Measurements from ENCODE around the gene PARD3. TPM values are rescaled to one million over a fixed set of nuclear protein-coding genes. Genes with fewer than 3 reads are reported as not detected.

PARD3 gene
- total RNA-seq, 1 donor from 2014 or later = 35.4 TPM

- H3K9me3 Mint-ChIP-seq (ENCODE audit: unreplicated experiment) = no peaks in the 10 kb centered on the region
- H3K36me3 Mint-ChIP-seq (ENCODE audit: low read depth, unreplicated experiment) = peaks cover 3% of the 10 kb centered on the region
- no peaks in the 10 kb centered on the region for H3K27me3 Mint-ChIP-seq (ENCODE audit: low read depth, unreplicated experiment)
- Histone ChIP-seq H3K4me2 (ENCODE audit: low read length) (no peak overlapping the region), H4K20me1 (ENCODE audit: insufficient read depth, low read length) (peaks cover 16% of the 10 kb centered on the region), H3K9me3 (ENCODE audit: insufficient read depth, low read depth, low read length) (no peaks in the 10 kb centered on the region), H3K4me3 (ENCODE audit: insufficient read depth, low read depth, low read length) (no peak overlapping the region), H2AFZ (ENCODE audit: low read depth, low read length) (no peak overlapping the region), H3K27me3 (ENCODE audit: insufficient read depth, low read length) (no peaks in the 10 kb centered on the region), H3K79me2 (ENCODE audit: insufficient read depth, low read length) (peaks cover 7% of the 10 kb centered on the region), H3K4me1 (ENCODE audit: insufficient read depth, low read length) (no peaks in the 10 kb centered on the region), H3K36me3 (ENCODE audit: insufficient read depth, low read length) (no peaks in the 10 kb centered on the region), H3K9ac (ENCODE audit: low read length) (no peak overlapping the region), H3K27ac (ENCODE audit: low read depth, low read length) (no peak overlapping the region)
- FAIRE-seq (no peak), DNase-seq (ENCODE audit: low read depth) (no peak)
- H3K4me1 Mint-ChIP-seq (ENCODE audit: low read depth, unreplicated experiment) = peaks cover 5% of the 10 kb centered on the region
- no peak overlapping the region for H3K27ac Mint-ChIP-seq (ENCODE audit: unreplicated experiment)
- H3K4me3 Mint-ChIP-seq (ENCODE audit: unreplicated experiment) = no peak overlapping the region
- no peak for TF ChIP-seq EZH2 (IDR thresholded peaks at IDR 0.05; ENCODE audit: insufficient read depth, low read length)
- TF ChIP-seq CTCF (IDR thresholded peaks at IDR 0.05; ENCODE audit: insufficient read depth, low read depth, low read length) = no peak
Measured at GRCh38 chr10:34593374-34593890, 221.7 kb downstream of the PARD3 start.

GRCh38 chr10:34590793-34591192 lies 224.3 kb downstream of the PARD3 start:
- Histone ChIP-seq H3K9ac (ENCODE audit: low read length) (no peak overlapping the region), H3K27me3 (ENCODE audit: insufficient read depth, low read length) (no peaks in the 10 kb centered on the region), H3K4me3 (ENCODE audit: insufficient read depth, low read depth, low read length) (no peak overlapping the region), H2AFZ (ENCODE audit: low read depth, low read length) (no peak overlapping the region), H3K36me3 (ENCODE audit: insufficient read depth, low read length) (no peaks in the 10 kb centered on the region), H4K20me1 (ENCODE audit: insufficient read depth, low read length) (peaks cover 8% of the 10 kb centered on the region), H3K9me3 (ENCODE audit: insufficient read depth, low read depth, low read length) (no peaks in the 10 kb centered on the region), H3K79me2 (ENCODE audit: insufficient read depth, low read length) (peaks cover 4% of the 10 kb centered on the region), H3K4me2 (ENCODE audit: low read length) (no peak overlapping the region), H3K4me1 (ENCODE audit: insufficient read depth, low read length) (no peaks in the 10 kb centered on the region), H3K27ac (ENCODE audit: low read depth, low read length) (no peak overlapping the region)
- Mint-ChIP-seq H3K4me3 (ENCODE audit: unreplicated experiment) (no peak overlapping the region), H3K27me3 (ENCODE audit: low read depth, unreplicated experiment) (no peaks in the 10 kb centered on the region), H3K9me3 (ENCODE audit: unreplicated experiment) (no peaks in the 10 kb centered on the region), H3K27ac (ENCODE audit: unreplicated experiment) (no peak overlapping the region), H3K4me1 (ENCODE audit: low read depth, unreplicated experiment) (peaks cover 15% of the 10 kb centered on the region), H3K36me3 (ENCODE audit: low read depth, unreplicated experiment) (peaks cover 3% of the 10 kb centered on the region)
- DNase-seq (ENCODE audit: low read depth) (no peak), FAIRE-seq (no peak)
- TF ChIP-seq CTCF (IDR thresholded peaks at IDR 0.05; ENCODE audit: insufficient read depth, low read depth, low read length) (no peak), EZH2 (IDR thresholded peaks at IDR 0.05; ENCODE audit: insufficient read depth, low read length) (no peak)

DNA sequence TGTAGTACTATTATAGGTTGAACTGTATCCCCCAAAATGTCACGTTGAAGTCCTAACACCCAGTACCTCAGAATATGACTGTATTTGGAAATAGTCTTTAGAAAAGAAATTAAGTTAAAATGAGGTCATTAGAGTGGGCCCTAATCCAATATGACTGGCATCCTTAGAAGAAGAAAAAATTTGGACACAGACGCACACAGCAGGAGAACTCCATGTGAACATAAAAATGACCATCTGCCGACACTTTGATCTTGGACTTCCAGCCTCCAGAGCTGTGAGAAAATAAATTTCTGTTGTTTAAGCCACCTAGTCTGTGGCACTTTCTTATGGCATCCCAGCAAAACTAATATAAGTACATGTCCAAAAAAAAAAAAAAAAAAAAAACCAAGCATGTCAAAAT lies 225.8 kb downstream of the PARD3 start:
- H4K20me1 ChIP-seq (ENCODE audit: insufficient read depth, low read length) = peaks cover 8% of the 10 kb centered on the region
- H3K4me3 ChIP-seq (ENCODE audit: insufficient read depth, low read depth, low read length) = no peak overlapping the region
- no peaks in the 10 kb centered on the region for H3K27me3 ChIP-seq (ENCODE audit: insufficient read depth, low read length)
- no peak overlapping the region for H3K9ac ChIP-seq (ENCODE audit: low read length)
- no peak overlapping the region for H3K4me2 ChIP-seq (ENCODE audit: low read length)
- Mint-ChIP-seq H3K4me3 (ENCODE audit: unreplicated experiment) (no peak overlapping the region), H3K36me3 (ENCODE audit: low read depth, unreplicated experiment) (peaks cover 3% of the 10 kb centered on the region), H3K27me3 (ENCODE audit: low read depth, unreplicated experiment) (no peaks in the 10 kb centered on the region), H3K27ac (ENCODE audit: unreplicated experiment) (no peak overlapping the region), H3K9me3 (ENCODE audit: unreplicated experiment) (no peaks in the 10 kb centered on the region), H3K4me1 (ENCODE audit: low read depth, unreplicated experiment) (peaks cover 25% of the 10 kb centered on the region)
- DNase-seq (ENCODE audit: low read depth) (no peak), FAIRE-seq (no peak)
- H3K9me3 ChIP-seq (ENCODE audit: insufficient read depth, low read depth, low read length) = no peaks in the 10 kb centered on the region
- no peaks in the 10 kb centered on the region for H3K4me1 ChIP-seq (ENCODE audit: insufficient read depth, low read length)
- TF ChIP-seq CTCF (IDR thresholded peaks at IDR 0.05; ENCODE audit: insufficient read depth, low read depth, low read length) (no peak), EZH2 (IDR thresholded peaks at IDR 0.05; ENCODE audit: insufficient read depth, low read length) (no peak)
- peaks cover 4% of the 10 kb centered on the region for H3K79me2 ChIP-seq (ENCODE audit: insufficient read depth, low read length)
- H3K27ac ChIP-seq (ENCODE audit: low read depth, low read length) = no peak overlapping the region
- no peak overlapping the region for H2AFZ ChIP-seq (ENCODE audit: low read depth, low read length)
- H3K36me3 ChIP-seq (ENCODE audit: insufficient read depth, low read length) = no peaks in the 10 kb centered on the region

All from astrocyte (in vitro differentiated cells and primary cell).